ENCODE measurements around the gene CEP70. TPM values are rescaled to one million over a fixed set of nuclear protein-coding genes. Genes with fewer than 3 reads are reported as not detected.
"Not testable (repeated sequence)": the region's sequence is repeated elsewhere in the genome, so short reads cannot be mapped to it uniquely, and the experiment has no call there.

Gene CEP70
- total and polyA plus RNA-seq, 7 experiments from 2014 or later = 11.8 to 35.1 (median 14.9) TPM

GRCh38 chr3:138573138-138573537 lies 20.9 kb downstream of the CEP70 start:
- Mint-ChIP-seq H3K27ac (no peak overlapping the region), H3K4me1 (peaks cover 14 to 22% (median 18%) of the 10 kb centered on the region in 7 donors), H3K36me3 (peaks cover 22 to 63% (median 46%) of the 10 kb centered on the region in 5 donors), H3K9me3 (peaks cover 5 to 27% (median 7%) of the 10 kb centered on the region in 11 donors), H3K4me3 (no peak overlapping the region), H3K27me3 (no peaks in the 10 kb centered on the region)
- no peak for ATAC-seq
- Histone ChIP-seq H3K27me3 (ENCODE audit: control insufficient read depth in 2 of 2, insufficient read depth in 2 of 2, low read length in 2 of 2) (no peaks in the 10 kb centered on the region), H3K27ac (ENCODE audit: low read depth, low read length) (no peak overlapping the region), H3K4me3 (ENCODE audit: low read length) (no peak overlapping the region), H3K9me3 (ENCODE audit: control insufficient read depth in 2 of 3, low read length in 3 of 3) (no peaks in the 10 kb centered on the region), H3K4me1 (ENCODE audit: control insufficient read depth in 2 of 2, insufficient read depth in 2 of 2, low read length in 2 of 2) (peaks cover 0 to 7% of the 10 kb centered on the region in 2 donors), H3K36me3 (ENCODE audit: control insufficient read depth in 2 of 3, insufficient read depth in 3 of 3, low read length in 3 of 3) (peaks cover 0 to 10% (median 8%) of the 10 kb centered on the region in 3 experiments)
- no peak for DNase-seq
- ChIA-PET POLR2A (no interaction called here), CTCF (interaction anchor here (0.6 kb wide), 1 partner anchor 197 kb away, joined by 3 read pairs; no protein-coding TSS in a partner anchor)
- intact Hi-C loops (cut with micrococcal nuclease) = no loop called here

- H3K27me3 ChIP-seq (ENCODE audit: control insufficient read depth in 2 of 2, insufficient read depth in 2 of 2, low read length in 2 of 2); H3K27me3 Mint-ChIP-seq; H3K4me1 ChIP-seq (ENCODE audit: control insufficient read depth in 2 of 2, insufficient read depth in 2 of 2, low read length in 2 of 2); H3K4me1 Mint-ChIP-seq; intact Hi-C loops (cut with micrococcal nuclease); H3K4me3 ChIP-seq (ENCODE audit: low read length); H3K36me3 ChIP-seq (ENCODE audit: control insufficient read depth in 2 of 3, insufficient read depth in 3 of 3, low read length in 3 of 3); H3K27ac ChIP-seq (ENCODE audit: low read depth, low read length); H3K4me3 Mint-ChIP-seq; H3K9me3 ChIP-seq (ENCODE audit: control insufficient read depth in 2 of 3, low read length in 3 of 3); CTCF ChIA-PET; DNase-seq; POLR2A ChIA-PET; ATAC-seq: not testable (repeated sequence)
- Mint-ChIP-seq H3K9me3 (peaks cover 0 to 14% (median 4%) of the 10 kb centered on the region in 11 donors), H3K36me3 (peaks cover 23 to 72% (median 50%) of the 10 kb centered on the region in 5 donors), H3K27ac (peak overlapping the region in 1 of 9 donors; percentile 14)
These were observed 24.4 kb downstream of the CEP70 start for GRCh38 chr3:138569624-138570023.

- Mint-ChIP-seq H3K4me3 (no peak overlapping the region), H3K4me1 (peaks cover 0 to 8% (median 0%) of the 10 kb centered on the region in 7 donors), H3K27ac (no peak overlapping the region), H3K9me3 (peaks cover 0 to 14% (median 4%) of the 10 kb centered on the region in 11 donors), H3K27me3 (no peaks in the 10 kb centered on the region), H3K36me3 (peaks cover 22 to 73% (median 53%) of the 10 kb centered on the region in 5 donors)
- Histone ChIP-seq H3K36me3 (ENCODE audit: control insufficient read depth in 2 of 3, insufficient read depth in 3 of 3, low read length in 3 of 3) (peaks cover 0 to 10% (median 8%) of the 10 kb centered on the region in 3 experiments), H3K4me1 (ENCODE audit: control insufficient read depth in 2 of 2, insufficient read depth in 2 of 2, low read length in 2 of 2) (no peaks in the 10 kb centered on the region), H3K27me3 (ENCODE audit: control insufficient read depth in 2 of 2, insufficient read depth in 2 of 2, low read length in 2 of 2) (no peaks in the 10 kb centered on the region), H3K9me3 (ENCODE audit: control insufficient read depth in 2 of 3, low read length in 3 of 3) (no peaks in the 10 kb centered on the region), H3K27ac (ENCODE audit: low read depth, low read length) (no peak overlapping the region), H3K4me3 (ENCODE audit: low read length) (no peak overlapping the region)
- POLR2A ChIA-PET = no interaction called here
- intact Hi-C loops (cut with micrococcal nuclease) = no loop called here
- no peak for DNase-seq
- CTCF ChIA-PET = no interaction called here
- ATAC-seq = no peak
These were observed 25.0 kb downstream of the CEP70 start for GRCh38 chr3:138569090-138569489.

- Histone ChIP-seq H3K9me3 (ENCODE audit: control insufficient read depth in 2 of 3, low read length in 3 of 3) (no peaks in the 10 kb centered on the region), H3K27ac (ENCODE audit: low read depth, low read length) (no peak overlapping the region), H3K27me3 (ENCODE audit: control insufficient read depth in 2 of 2, insufficient read depth in 2 of 2, low read length in 2 of 2) (no peaks in the 10 kb centered on the region), H3K4me1 (ENCODE audit: control insufficient read depth in 2 of 2, insufficient read depth in 2 of 2, low read length in 2 of 2) (no peaks in the 10 kb centered on the region), H3K4me3 (ENCODE audit: low read length) (no peak overlapping the region), H3K36me3 (ENCODE audit: control insufficient read depth in 2 of 3, insufficient read depth in 3 of 3, low read length in 3 of 3) (peaks cover 0 to 10% (median 4%) of the 10 kb centered on the region in 3 experiments)
- peaks cover 15 to 73% (median 52%) of the 10 kb centered on the region in 5 donors for H3K36me3 Mint-ChIP-seq
- no peak for ATAC-seq
- CTCF ChIA-PET = no interaction called here
- intact Hi-C loops (cut with micrococcal nuclease) = no loop called here
- H3K27me3 Mint-ChIP-seq = no peaks in the 10 kb centered on the region
- POLR2A ChIA-PET = no interaction called here
- H3K4me3 Mint-ChIP-seq = no peak overlapping the region
- no peak for DNase-seq
- peaks cover 0 to 15% (median 7%) of the 10 kb centered on the region in 7 donors for H3K4me1 Mint-ChIP-seq
- no peak overlapping the region for H3K27ac Mint-ChIP-seq
- H3K9me3 Mint-ChIP-seq = peaks cover 0 to 11% (median 2%) of the 10 kb centered on the region in 11 donors
These were observed 26.7 kb downstream of the CEP70 start for GRCh38 chr3:138567403-138567802.

GRCh38 chr3:138566293-138566692 lies 27.8 kb downstream of the CEP70 start:
- H3K4me1 Mint-ChIP-seq; H3K27ac ChIP-seq (ENCODE audit: low read depth, low read length); H3K4me3 ChIP-seq (ENCODE audit: low read length); H3K27me3 ChIP-seq (ENCODE audit: control insufficient read depth in 2 of 2, insufficient read depth in 2 of 2, low read length in 2 of 2); DNase-seq; H3K9me3 ChIP-seq (ENCODE audit: control insufficient read depth in 2 of 3, low read length in 3 of 3); H3K4me1 ChIP-seq (ENCODE audit: control insufficient read depth in 2 of 2, insufficient read depth in 2 of 2, low read length in 2 of 2); POLR2A ChIA-PET; ATAC-seq; intact Hi-C loops (cut with micrococcal nuclease); H3K27ac Mint-ChIP-seq; H3K36me3 ChIP-seq (ENCODE audit: control insufficient read depth in 2 of 3, insufficient read depth in 3 of 3, low read length in 3 of 3); H3K27me3 Mint-ChIP-seq; H3K4me3 Mint-ChIP-seq: not testable (repeated sequence)
- CTCF ChIA-PET = interaction anchor here (0.6 kb wide), 1 partner anchor 489 kb away, joined by 3 read pairs; no protein-coding TSS in a partner anchor
- Mint-ChIP-seq H3K9me3 (peaks cover 0 to 18% (median 4%) of the 10 kb centered on the region in 11 donors), H3K36me3 (peaks cover 17 to 78% (median 56%) of the 10 kb centered on the region in 5 donors)

GRCh38 chr3:138562902-138563301 lies 31.2 kb downstream of the CEP70 start:
- peaks cover 0 to 22% (median 5%) of the 10 kb centered on the region in 3 experiments for H3K9me3 ChIP-seq (ENCODE audit: control insufficient read depth in 2 of 3, low read length in 3 of 3)
- POLR2A ChIA-PET = interaction anchor here (0.6 kb wide), 1 partner anchor 897 kb away, joined by 3 read pairs; no protein-coding TSS in a partner anchor
- H3K27me3 ChIP-seq (ENCODE audit: control insufficient read depth in 2 of 2, insufficient read depth in 2 of 2, low read length in 2 of 2); H3K4me1 Mint-ChIP-seq; H3K4me3 ChIP-seq (ENCODE audit: low read length); H3K27ac ChIP-seq (ENCODE audit: low read depth, low read length); H3K36me3 ChIP-seq (ENCODE audit: control insufficient read depth in 2 of 3, insufficient read depth in 3 of 3, low read length in 3 of 3); H3K27me3 Mint-ChIP-seq; intact Hi-C loops (cut with micrococcal nuclease); H3K4me1 ChIP-seq (ENCODE audit: control insufficient read depth in 2 of 2, insufficient read depth in 2 of 2, low read length in 2 of 2); ATAC-seq; DNase-seq; CTCF ChIA-PET: not testable (repeated sequence)
- Mint-ChIP-seq H3K4me3 (peak overlapping the region in 1 of 10 donors; percentile 67), H3K36me3 (peaks cover 27 to 91% (median 66%) of the 10 kb centered on the region in 5 donors), H3K27ac (peak overlapping the region in 1 of 9 donors; percentile 56), H3K9me3 (peaks cover 7 to 48% (median 17%) of the 10 kb centered on the region in 11 donors)

- Mint-ChIP-seq H3K36me3 (peaks cover 24 to 96% (median 67%) of the 10 kb centered on the region in 5 donors), H3K27ac (no peak overlapping the region), H3K4me3 (no peak overlapping the region), H3K27me3 (no peaks in the 10 kb centered on the region), H3K4me1 (peaks cover 0 to 8% (median 7%) of the 10 kb centered on the region in 7 donors), H3K9me3 (peaks cover 10 to 71% (median 22%) of the 10 kb centered on the region in 11 donors)
- Histone ChIP-seq H3K27me3 (ENCODE audit: control insufficient read depth in 2 of 2, insufficient read depth in 2 of 2, low read length in 2 of 2) (no peaks in the 10 kb centered on the region), H3K9me3 (ENCODE audit: control insufficient read depth in 2 of 3, low read length in 3 of 3) (peaks cover 0 to 22% (median 5%) of the 10 kb centered on the region in 3 experiments), H3K36me3 (ENCODE audit: control insufficient read depth in 2 of 3, insufficient read depth in 3 of 3, low read length in 3 of 3) (peaks cover 0 to 7% (median 0%) of the 10 kb centered on the region in 3 experiments), H3K4me3 (ENCODE audit: low read length) (no peak overlapping the region), H3K27ac (ENCODE audit: low read depth, low read length) (no peak overlapping the region), H3K4me1 (ENCODE audit: control insufficient read depth in 2 of 2, insufficient read depth in 2 of 2, low read length in 2 of 2) (no peaks in the 10 kb centered on the region)
- DNase-seq (no peak), ATAC-seq (no peak)
- POLR2A ChIA-PET = interaction anchor here (1.0 kb wide), 1 partner anchor 20 kb away, joined by 3 read pairs; no protein-coding TSS in a partner anchor
- intact Hi-C loops (cut with micrococcal nuclease) = no loop called here
- CTCF ChIA-PET = no interaction called here
These were observed 33.6 kb downstream of the CEP70 start for GRCh38 chr3:138560501-138560900.
